ENCODE results near the gene NAGPA. TPM values are rescaled to one million over a fixed set of nuclear protein-coding genes. Genes with fewer than 3 reads are reported as not detected.
A peak's percentile ranks its signal among the peaks of the same experiment; 100 is the strongest.

Gene NAGPA
- total RNA-seq, 4 donors from 2014 or later = 26.0 to 46.8 (median 30.8) TPM

DNA sequence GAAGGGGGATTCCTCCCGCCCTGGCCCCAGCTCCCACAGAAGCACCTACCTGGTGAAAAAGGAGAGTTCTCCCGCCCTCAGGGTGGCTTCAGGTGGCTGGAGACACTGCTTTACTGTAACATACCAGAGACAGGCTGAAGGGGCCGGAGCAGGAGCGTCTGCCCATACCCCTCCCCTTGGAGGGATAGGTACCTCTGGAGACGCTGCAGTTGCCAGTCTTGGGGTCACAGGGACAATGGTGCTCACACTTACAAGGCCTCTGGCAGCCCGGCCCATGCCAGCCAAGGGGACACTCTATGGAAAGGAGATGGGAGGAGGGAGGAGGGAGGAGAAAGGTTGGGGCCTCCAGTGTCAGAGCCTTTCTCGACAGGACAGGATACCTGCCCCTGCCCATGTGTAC is 6.6 kb downstream of the NAGPA start:
- Histone ChIP-seq H3K36me3 (no peaks in the 10 kb centered on the region), H3K9me3 (no peaks in the 10 kb centered on the region), H3K4me3 (replicated peaks in 1 of 3) (no peak overlapping the region), H3K4me1 (no peaks in the 10 kb centered on the region), H3K27me3 (no peaks in the 10 kb centered on the region), H3K27ac (no peak overlapping the region)
- intact Hi-C loops (cut with DNase I) = no loop called here
- no peak for TF ChIP-seq POLR2A (IDR thresholded peaks at IDR 0.05)
- TF ChIP-seq, protein P1, sequence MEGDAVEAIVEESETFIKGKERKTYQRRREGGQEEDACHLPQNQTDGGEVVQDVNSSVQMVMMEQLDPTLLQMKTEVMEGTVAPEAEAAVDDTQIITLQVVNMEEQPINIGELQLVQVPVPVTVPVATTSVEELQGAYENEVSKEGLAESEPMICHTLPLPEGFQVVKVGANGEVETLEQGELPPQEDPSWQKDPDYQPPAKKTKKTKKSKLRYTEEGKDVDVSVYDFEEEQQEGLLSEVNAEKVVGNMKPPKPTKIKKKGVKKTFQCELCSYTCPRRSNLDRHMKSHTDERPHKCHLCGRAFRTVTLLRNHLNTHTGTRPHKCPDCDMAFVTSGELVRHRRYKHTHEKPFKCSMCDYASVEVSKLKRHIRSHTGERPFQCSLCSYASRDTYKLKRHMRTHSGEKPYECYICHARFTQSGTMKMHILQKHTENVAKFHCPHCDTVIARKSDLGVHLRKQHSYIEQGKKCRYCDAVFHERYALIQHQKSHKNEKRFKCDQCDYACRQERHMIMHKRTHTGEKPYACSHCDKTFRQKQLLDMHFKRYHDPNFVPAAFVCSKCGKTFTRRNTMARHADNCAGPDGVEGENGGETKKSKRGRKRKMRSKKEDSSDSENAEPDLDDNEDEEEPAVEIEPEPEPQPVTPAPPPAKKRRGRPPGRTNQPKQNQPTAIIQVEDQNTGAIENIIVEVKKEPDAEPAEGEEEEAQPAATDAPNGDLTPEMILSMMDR (IDR thresholded peaks at IDR 0.05) = no peak
- DNase-seq = no peak
- WGBS, 2 donors = 97 to 100% methylated on average over 2 to 5 of the region's 7 CpGs

DNA sequence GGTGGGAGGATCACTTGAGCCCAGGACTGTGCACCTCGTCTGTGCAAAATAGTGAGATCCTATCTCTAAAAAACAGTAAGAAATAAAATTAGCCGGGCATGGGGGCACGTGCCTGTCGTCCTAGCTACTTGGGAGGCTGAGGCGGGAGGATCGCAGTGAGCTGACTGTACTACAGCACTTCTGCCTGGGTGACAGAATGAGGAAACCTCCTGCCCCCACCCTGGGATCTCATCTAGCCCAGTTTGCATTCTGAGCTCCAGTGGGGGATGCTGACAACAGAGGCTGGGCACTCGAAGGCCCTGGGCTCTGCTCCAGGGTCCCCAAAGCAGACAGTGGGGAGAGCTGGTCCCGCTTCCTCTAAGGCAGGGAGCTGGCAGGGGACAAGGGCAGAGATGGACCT is 7.1 kb downstream of the NAGPA start:
- H3K9me3 ChIP-seq = no peaks in the 10 kb centered on the region
- intact Hi-C loops (cut with DNase I) = no loop called here
- no peak for TF ChIP-seq POLR2A (IDR thresholded peaks at IDR 0.05)
- DNase-seq = no peak
- no peaks in the 10 kb centered on the region for H3K36me3 ChIP-seq
- 90 to 93% methylated on average over 7 to 8 of the region's 8 CpGs for WGBS, 2 donors
- H3K4me1 ChIP-seq = no peaks in the 10 kb centered on the region
- H3K4me3 ChIP-seq (replicated peaks in 1 of 3) = no peak overlapping the region
- no peak overlapping the region for H3K27ac ChIP-seq
- no peaks in the 10 kb centered on the region for H3K27me3 ChIP-seq

DNA sequence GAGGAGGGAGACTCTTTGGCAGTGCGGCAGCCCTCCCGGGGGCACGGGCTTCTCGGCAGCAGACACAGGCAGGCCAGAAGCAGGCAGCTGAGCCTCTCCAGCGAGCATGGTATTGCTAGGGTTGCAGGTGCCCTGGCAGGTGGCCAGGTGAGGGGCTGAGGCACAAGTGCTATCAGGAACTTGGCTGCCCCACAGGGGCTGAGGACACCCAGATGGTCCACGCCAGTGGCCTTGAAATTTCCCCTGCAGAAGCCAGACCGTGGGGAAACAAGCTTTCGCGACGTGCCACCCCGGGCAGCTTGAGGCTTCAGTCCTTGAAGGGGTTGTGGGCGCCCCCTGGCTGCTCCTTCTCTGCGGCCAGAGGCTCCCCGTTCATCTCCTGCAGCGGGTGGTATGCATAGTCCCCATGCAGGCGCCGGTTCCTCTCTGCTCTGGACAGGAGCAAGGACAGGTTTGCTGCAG is 8.5 kb downstream of the NAGPA start:
- TF ChIP-seq, protein P1 (IDR thresholded peaks at IDR 0.05) = no peak
- no peak for TF ChIP-seq POLR2A (IDR thresholded peaks at IDR 0.05)
- no peaks in the 10 kb centered on the region for H3K4me1 ChIP-seq

DNA sequence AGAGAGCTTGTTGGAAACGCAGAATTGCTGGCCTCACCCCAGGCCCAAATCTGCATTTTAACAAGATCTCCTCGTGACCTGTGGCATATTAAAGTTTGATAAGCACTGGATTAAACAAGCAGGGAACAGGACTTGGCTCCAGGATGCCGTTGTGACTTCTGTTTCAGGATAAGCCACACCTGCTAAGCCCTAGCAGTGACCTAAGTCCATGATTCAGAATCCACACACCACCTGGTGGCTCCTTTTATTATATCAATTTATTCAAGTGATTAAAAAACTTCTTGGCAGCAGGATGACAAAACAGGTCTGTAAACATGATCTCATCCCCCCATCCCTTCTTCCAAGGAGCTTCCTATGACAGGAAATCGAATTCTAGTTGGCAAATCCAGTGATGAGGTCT is 9.1 kb downstream of the NAGPA start:
- Histone ChIP-seq H3K36me3 (no peaks in the 10 kb centered on the region), H3K27ac (no peak overlapping the region), H3K27me3 (no peaks in the 10 kb centered on the region), H3K4me3 (replicated peaks in 1 of 3) (no peak overlapping the region), H3K4me1 (no peaks in the 10 kb centered on the region), H3K9me3 (no peaks in the 10 kb centered on the region)
- 49 to 59% methylated on average over 4 of the region's 4 CpGs for WGBS, 2 donors
- intact Hi-C loops (cut with DNase I) = no loop called here
- peak; percentile 6 to 38 for DNase-seq
- no peak for TF ChIP-seq POLR2A (IDR thresholded peaks at IDR 0.05)
- TF ChIP-seq, protein P1 (IDR thresholded peaks at IDR 0.05) = peak in 2 of 6 experiments; percentile 14 to 19

More for the DNA sequence above, 8.5 kb downstream of the NAGPA start:
- Histone ChIP-seq H3K36me3 (no peaks in the 10 kb centered on the region), H3K27me3 (no peaks in the 10 kb centered on the region), H3K4me3 (replicated peaks in 1 of 3) (no peak overlapping the region), H3K27ac (no peak overlapping the region), H3K9me3 (no peaks in the 10 kb centered on the region)
- 29% methylated on average over 9 of the region's 17 CpGs; no CpG with 5 or more reads in 1 of the 2 donors for WGBS, 2 donors
- DNase-seq = peak in 1 of 2 donors; percentile 10
- intact Hi-C loops (cut with DNase I) = no loop called here

DNA sequence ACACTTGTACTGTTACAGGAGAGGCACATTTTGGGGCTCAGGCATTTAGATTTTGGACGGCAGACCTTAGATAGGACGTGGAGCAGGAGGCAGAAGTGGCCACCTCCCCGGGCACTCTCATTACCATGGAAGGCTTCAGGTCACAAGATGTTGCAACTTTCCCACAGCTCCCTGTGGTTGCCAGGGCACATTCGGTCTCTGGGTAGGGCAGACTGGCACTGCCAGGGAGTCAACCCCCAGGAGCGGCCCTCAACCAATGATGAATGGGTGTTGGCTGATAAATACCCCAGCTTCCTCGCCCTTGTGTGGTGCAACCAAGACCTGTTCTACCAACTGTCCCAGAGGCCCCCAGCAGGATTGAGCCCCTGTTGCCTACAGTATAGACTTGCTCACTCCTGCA is 11.2 kb downstream of the NAGPA start:
- intact Hi-C loops (cut with DNase I) = no loop called here
- Histone ChIP-seq H3K4me3 (replicated peaks in 1 of 3) (no peak overlapping the region), H3K4me1 (no peaks in the 10 kb centered on the region), H3K27me3 (no peaks in the 10 kb centered on the region), H3K9me3 (no peaks in the 10 kb centered on the region), H3K27ac (no peak overlapping the region), H3K36me3 (no peaks in the 10 kb centered on the region)
- no peak for DNase-seq
- 90% methylated on average over 6 of the region's 6 CpGs for WGBS, 2 donors
- no peak for TF ChIP-seq POLR2A (IDR thresholded peaks at IDR 0.05)
- TF ChIP-seq, protein P1 (IDR thresholded peaks at IDR 0.05) = no peak

DNA sequence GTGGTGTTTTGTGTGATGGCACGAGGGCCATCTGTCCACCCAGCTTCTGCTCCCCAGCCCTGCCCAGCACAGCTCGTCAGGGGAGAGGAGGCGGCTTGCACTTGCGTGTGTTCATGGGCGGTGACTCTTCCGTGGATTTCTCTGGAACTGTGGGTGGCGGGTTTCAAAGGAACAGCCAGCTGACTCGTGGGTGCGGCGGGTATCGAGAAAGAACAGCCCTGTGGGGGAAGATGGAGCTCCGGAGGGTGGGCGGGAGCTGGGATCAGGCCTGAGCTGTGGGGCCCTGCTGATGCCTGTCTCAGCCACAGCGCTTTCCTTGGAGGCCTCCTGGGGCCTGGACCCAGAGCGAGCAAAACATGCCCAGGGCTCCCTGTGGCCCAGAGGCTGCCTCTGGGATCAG is 13.2 kb downstream of the NAGPA start:
- no peak overlapping the region for H3K4me3 ChIP-seq (replicated peaks in 1 of 3)

More for the DNA sequence above, 13.2 kb downstream of the NAGPA start:
- TF ChIP-seq, protein P1 (IDR thresholded peaks at IDR 0.05) = no peak
- no peak for TF ChIP-seq POLR2A (IDR thresholded peaks at IDR 0.05)
- Histone ChIP-seq H3K9me3 (no peaks in the 10 kb centered on the region), H3K4me1 (no peaks in the 10 kb centered on the region), H3K27ac (no peak overlapping the region), H3K36me3 (no peaks in the 10 kb centered on the region), H3K27me3 (no peaks in the 10 kb centered on the region)
- intact Hi-C loops (cut with DNase I) = no loop called here
- 64 to 78% methylated on average over 12 to 14 of the region's 15 CpGs for WGBS, 2 donors
- DNase-seq = no peak

Measured in thyroid gland (tissue), 4 donors.